ENCODE results near the gene TJP2. TPM values are rescaled to one million over a fixed set of nuclear protein-coding genes. Genes with fewer than 3 reads are reported as not detected.

Gene TJP2
- total and polyA plus RNA-seq, 10 of the 15 experiments (the other 5 are each of a cell fraction or from before 2014, with no cell fraction given), result 6.4 to 59.9 (median 29.7) TPM

GRCh38 chr9:69215774-69216485 is 41.9 kb downstream of the TJP2 start:
- Histone ChIP-seq H3K9ac (ENCODE audit: control insufficient read depth, insufficient read depth, low read length) (no peak overlapping the region), H3K4me2 (ENCODE audit: control insufficient read depth, insufficient read depth) (no peak overlapping the region), H3K27me3 (replicated peaks in 1 of 2; ENCODE audit: control insufficient read depth in 2 of 2, insufficient read depth in 2 of 2, low read length in 1 of 2) (no peaks in the 10 kb centered on the region), H3K4me3 (no peak overlapping the region), H3K27ac (ENCODE audit: control insufficient read depth, insufficient read depth) (no peak overlapping the region), H3K4me1 (ENCODE audit: control insufficient read depth, insufficient read depth, low read length) (no peaks in the 10 kb centered on the region), H4K20me1 (ENCODE audit: control insufficient read depth, insufficient read depth) (no peaks in the 10 kb centered on the region), H3K79me2 (ENCODE audit: control insufficient read depth, insufficient read depth, low read length) (no peaks in the 10 kb centered on the region), H3K9me3 (replicated peaks; ENCODE audit: control insufficient read depth, insufficient read depth, low read length) (no peaks in the 10 kb centered on the region), H3K36me3 (ENCODE audit: control insufficient read depth in 2 of 2, insufficient read depth in 2 of 2, low read length in 1 of 2) (peaks cover 4 to 8% of the 10 kb centered on the region in 2 experiments; a peak in 3 of 4 replicates), H2AFZ (ENCODE audit: control insufficient read depth, low read depth, low read length) (no peak overlapping the region)
- ATAC-seq (no peak), FAIRE-seq (no peak), DNase-seq (ENCODE audit: low read depth, low spot score) (no peak)
- ChIA-PET POLR2A (interaction anchor here (1.5 kb wide), 1 partner anchor 21 kb away, joined by 3 read pairs; no protein-coding TSS in a partner anchor), RAD21 (ENCODE audit: unreplicated experiment) (no interaction called here), SMC1A (ENCODE audit: uncharacterized antibody, unreplicated experiment) (no interaction called here), CTCF (interaction anchor here (1.0 to 1.5 kb wide), 2 partner anchors 7 to 122 kb away, joined by 3 to 4 read pairs; no protein-coding TSS in a partner anchor)
- TF ChIP-seq KDM1A (IDR thresholded peaks at IDR 0.05; ENCODE audit: borderline replicate concordance) (no peak), FOS (IDR thresholded peaks at IDR 0.05; ENCODE audit: borderline replicate concordance, extremely low read depth, insufficient read length) (no peak), NR2F1 (conservative IDR thresholded peaks at IDR 0.05) (no peak), JUND (IDR thresholded peaks at IDR 0.05; ENCODE audit: low read depth, low read length) (no peak), PML (IDR thresholded peaks at IDR 0.05; ENCODE audit: low read length) (no peak)
- in situ Hi-C loops (cut with MboI) (loop anchor here (5.0 kb wide), 1 partner anchor 51 kb away; no protein-coding TSS in a partner anchor), intact Hi-C loops (cut with micrococcal nuclease; ENCODE audit: unreplicated experiment) (no loop called here)
- WGBS (ENCODE audit: insufficient coverage, insufficient replicate concordance, low lambda C conversion rate, missing lambda C conversion rate), result 98% methylated on average over 9 of the region's 9 CpGs
- BruUV-seq (replicated peaks), result no TSS peak

- Histone ChIP-seq H3K9me3 (replicated peaks; ENCODE audit: control insufficient read depth, insufficient read depth, low read length) (no peaks in the 10 kb centered on the region), H2AFZ (ENCODE audit: control insufficient read depth, low read depth, low read length) (no peak overlapping the region), H3K36me3 (ENCODE audit: control insufficient read depth in 2 of 2, insufficient read depth in 2 of 2, low read length in 1 of 2) (peaks cover 8 to 10% of the 10 kb centered on the region in 2 experiments; a peak in 3 of 4 replicates), H3K4me3 (no peak overlapping the region), H3K4me1 (ENCODE audit: control insufficient read depth, insufficient read depth, low read length) (no peaks in the 10 kb centered on the region), H3K79me2 (ENCODE audit: control insufficient read depth, insufficient read depth, low read length) (no peaks in the 10 kb centered on the region), H3K4me2 (ENCODE audit: control insufficient read depth, insufficient read depth) (no peak overlapping the region), H4K20me1 (ENCODE audit: control insufficient read depth, insufficient read depth) (no peaks in the 10 kb centered on the region), H3K27me3 (replicated peaks in 1 of 2; ENCODE audit: control insufficient read depth in 2 of 2, insufficient read depth in 2 of 2, low read length in 1 of 2) (no peaks in the 10 kb centered on the region), H3K9ac (ENCODE audit: control insufficient read depth, insufficient read depth, low read length) (no peak overlapping the region), H3K27ac (ENCODE audit: control insufficient read depth, insufficient read depth) (no peak overlapping the region)
- ChIA-PET SMC1A (ENCODE audit: uncharacterized antibody, unreplicated experiment) (interaction anchor here (1.3 kb wide), 1 partner anchor 25 kb away, joined by 3 read pairs; no protein-coding TSS in a partner anchor), POLR2A (no interaction called here), RAD21 (ENCODE audit: unreplicated experiment) (no interaction called here), CTCF (no interaction called here)
- WGBS (ENCODE audit: insufficient coverage, insufficient replicate concordance, low lambda C conversion rate, missing lambda C conversion rate), result 85% methylated on average over 3 of the region's 3 CpGs
- BruUV-seq (replicated peaks), result no TSS peak
- FAIRE-seq (no peak), DNase-seq (ENCODE audit: low read depth, low spot score) (no peak), ATAC-seq (no peak)
- in situ Hi-C loops (cut with MboI), result loop anchor here (5.0 kb wide), 1 partner anchor 49 kb away; no protein-coding TSS in a partner anchor
- intact Hi-C loops (cut with micrococcal nuclease; ENCODE audit: unreplicated experiment), result no loop called here
- no peak for TF ChIP-seq MEF2B (IDR thresholded peaks at IDR 0.05; ENCODE audit: partially characterized antibody, poor library complexity, severe bottlenecking)
- TF ChIP-seq POLR2AphosphoS5 (IDR thresholded peaks at IDR 0.05; ENCODE audit: low read length), result no peak
- no peak for TF ChIP-seq RUNX3 (IDR thresholded peaks at IDR 0.05; ENCODE audit: low read length)
- TF ChIP-seq ZBTB40 (IDR thresholded peaks at IDR 0.05; ENCODE audit: borderline replicate concordance), result no peak
Measured at GRCh38 chr9:69218166-69218565, 44.1 kb downstream of the TJP2 start.

Measured in GM12878 (cell line).